MM.1S (cell line): ENCODE results near the gene MOGAT1.

Source experiments
- DNase-seq: peaks from one replicate; pipeline ENCODE4 v3.0.0-alpha.2; 2015
- H2AFZ ChIP-seq: fragments of 300-600 bp; sonication (generic); 2 replicates; pipeline ENCODE4 v1.6.0; 2016; ENCODE audit warnings: antibody characterized with exemption, low read length
- H3F3A ChIP-seq: fragments of 300-600 bp; sonication (generic); 2 replicates; pipeline ENCODE4 v1.6.1; 2016; ENCODE audit warnings: mild to moderate bottlenecking, antibody characterized with exemption, low read length, moderate library complexity, mixed read lengths; ENCODE audit not compliant: insufficient read depth
- H3K27ac ChIP-seq: fragments of 300-600 bp; sonication (generic); 2 replicates; pipeline ENCODE4 v1.5.1; 2016; ENCODE audit warnings: mild to moderate bottlenecking, low read length
- H3K27me3 ChIP-seq: fragments of 300-600 bp; sonication (generic); replicated peaks from 2 replicates; pipeline ENCODE4 v1.6.0; 2016; ENCODE audit warnings: low read length; ENCODE audit not compliant: insufficient read depth
- H3K36me3 ChIP-seq: fragments of 300-600 bp; sonication (generic); replicated peaks from 2 replicates; pipeline ENCODE4 v1.6.1; 2016; ENCODE audit warnings: mild to moderate bottlenecking, low read length, mixed read lengths; ENCODE audit not compliant: insufficient read depth
- H3K4me1 ChIP-seq: fragments of 300-600 bp; sonication (generic); 2 replicates; pipeline ENCODE4 v1.6.1; 2016; ENCODE audit warnings: low read length, mixed read lengths
- H3K4me2 ChIP-seq: fragments of 300-600 bp; sonication (generic); 2 replicates; pipeline ENCODE4 v1.6.0; 2016; ENCODE audit warnings: low read depth, low read length
- H3K4me3 ChIP-seq: fragments of 300-600 bp; sonication (generic); 2 replicates; pipeline ENCODE4 v1.5.1; 2016; ENCODE audit warnings: low read length, mixed read lengths
- H3K79me2 ChIP-seq: fragments of 300-600 bp; sonication (generic); 2 replicates; pipeline ENCODE4 v1.6.1; 2016; ENCODE audit warnings: mixed run types, low read length, mixed read lengths
- H3K9ac ChIP-seq: fragments of 300-600 bp; sonication (generic); 2 replicates; pipeline ENCODE4 v1.6.1; 2016; ENCODE audit warnings: low read length, mixed read lengths
- H3K9me2 ChIP-seq: fragments of 300-600 bp; sonication (generic); replicated peaks from 2 replicates; pipeline ENCODE4 v1.6.1; 2016; ENCODE audit warnings: mild to moderate bottlenecking, low read length, mixed read lengths; ENCODE audit not compliant: insufficient read depth
- H3K9me3 ChIP-seq: fragments of 300-600 bp; sonication (generic); replicated peaks from 2 replicates; pipeline ENCODE4 v1.6.1; 2016; ENCODE audit warnings: mild to moderate bottlenecking, low read length, mixed read lengths; ENCODE audit not compliant: insufficient read depth
- H4K20me1 ChIP-seq: fragments of 300-600 bp; sonication (generic); 2 replicates; pipeline ENCODE4 v1.6.1; 2016; ENCODE audit warnings: mild to moderate bottlenecking, low read length, moderate library complexity, mixed read lengths; ENCODE audit not compliant: insufficient read depth
- EZH2 ChIP-seq: fragments of 300-600 bp; sonication (generic); optimal IDR thresholded peaks from 2 replicates; pipeline ENCODE3; 2017; ENCODE audit warnings: low read depth, mild to moderate bottlenecking, antibody characterized with exemption, low read length, mixed read lengths
- EZH2phosphoT487 ChIP-seq: fragments of 300-600 bp; sonication (generic); IDR thresholded peaks from 2 replicates; pipeline ENCODE4 v1.6.1; 2018; ENCODE audit warnings: antibody characterized with exemption, low read length
- TF ChIP-seq, protein P1 (sequence below): fragments of 300-600 bp; sonication (generic); IDR thresholded peaks from 2 replicates; pipeline ENCODE4 v1.5.1; 2016; ENCODE audit warnings: antibody characterized with exemption, low read length, mixed read lengths

The MOGAT1 gene

DNA sequence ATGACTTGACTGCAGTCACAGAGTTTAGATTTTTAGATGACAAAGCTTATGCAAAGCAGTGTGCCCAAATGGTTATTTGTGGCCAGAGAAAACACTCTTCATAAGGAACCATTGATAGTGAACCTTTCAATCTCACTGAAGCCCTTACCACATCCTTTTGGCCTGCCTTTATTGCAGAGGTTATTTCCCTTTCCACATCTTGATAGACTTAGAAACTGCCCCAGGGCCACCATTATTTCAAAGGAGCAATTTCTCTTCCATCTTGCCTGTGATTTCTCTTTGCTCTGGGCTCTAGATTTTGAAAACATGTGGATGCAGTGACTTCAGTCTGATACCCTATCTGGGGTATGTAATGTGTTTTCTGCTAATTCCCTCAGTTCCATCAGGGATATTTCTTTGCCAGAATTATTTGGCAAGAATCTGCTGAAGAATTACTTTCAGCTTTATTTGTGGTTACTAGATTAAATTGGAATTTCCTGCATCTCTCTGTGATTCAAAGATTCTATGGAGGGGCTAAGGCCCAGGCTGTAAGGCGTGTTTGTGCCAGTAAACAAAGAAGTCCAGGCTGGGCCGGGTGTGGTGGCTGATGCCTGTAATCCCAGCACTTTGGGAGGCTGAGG lies 51.0 kb downstream of the MOGAT1 start:
- TF ChIP-seq, protein P1, sequence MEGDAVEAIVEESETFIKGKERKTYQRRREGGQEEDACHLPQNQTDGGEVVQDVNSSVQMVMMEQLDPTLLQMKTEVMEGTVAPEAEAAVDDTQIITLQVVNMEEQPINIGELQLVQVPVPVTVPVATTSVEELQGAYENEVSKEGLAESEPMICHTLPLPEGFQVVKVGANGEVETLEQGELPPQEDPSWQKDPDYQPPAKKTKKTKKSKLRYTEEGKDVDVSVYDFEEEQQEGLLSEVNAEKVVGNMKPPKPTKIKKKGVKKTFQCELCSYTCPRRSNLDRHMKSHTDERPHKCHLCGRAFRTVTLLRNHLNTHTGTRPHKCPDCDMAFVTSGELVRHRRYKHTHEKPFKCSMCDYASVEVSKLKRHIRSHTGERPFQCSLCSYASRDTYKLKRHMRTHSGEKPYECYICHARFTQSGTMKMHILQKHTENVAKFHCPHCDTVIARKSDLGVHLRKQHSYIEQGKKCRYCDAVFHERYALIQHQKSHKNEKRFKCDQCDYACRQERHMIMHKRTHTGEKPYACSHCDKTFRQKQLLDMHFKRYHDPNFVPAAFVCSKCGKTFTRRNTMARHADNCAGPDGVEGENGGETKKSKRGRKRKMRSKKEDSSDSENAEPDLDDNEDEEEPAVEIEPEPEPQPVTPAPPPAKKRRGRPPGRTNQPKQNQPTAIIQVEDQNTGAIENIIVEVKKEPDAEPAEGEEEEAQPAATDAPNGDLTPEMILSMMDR = no peak
- TF ChIP-seq EZH2 (no peak), EZH2phosphoT487 (no peak)
- H4K20me1 ChIP-seq = no peaks in the 10 kb centered on the region
- H3K36me3 ChIP-seq = no peaks in the 10 kb centered on the region
- no peak overlapping the region for H3K4me2 ChIP-seq
- H3K9ac ChIP-seq = no peak overlapping the region
- no peaks in the 10 kb centered on the region for H3K9me3 ChIP-seq
- no peak overlapping the region for H3K27ac ChIP-seq
- H3K9me2 ChIP-seq = no peaks in the 10 kb centered on the region
- no peaks in the 10 kb centered on the region for H3F3A ChIP-seq
- H3K27me3 ChIP-seq = no peaks in the 10 kb centered on the region
- no peak overlapping the region for H3K4me3 ChIP-seq
- peak; percentile 7 for DNase-seq
- H3K79me2 ChIP-seq = no peaks in the 10 kb centered on the region
- no peaks in the 10 kb centered on the region for H3K4me1 ChIP-seq
- H2AFZ ChIP-seq = no peak overlapping the region

DNA sequence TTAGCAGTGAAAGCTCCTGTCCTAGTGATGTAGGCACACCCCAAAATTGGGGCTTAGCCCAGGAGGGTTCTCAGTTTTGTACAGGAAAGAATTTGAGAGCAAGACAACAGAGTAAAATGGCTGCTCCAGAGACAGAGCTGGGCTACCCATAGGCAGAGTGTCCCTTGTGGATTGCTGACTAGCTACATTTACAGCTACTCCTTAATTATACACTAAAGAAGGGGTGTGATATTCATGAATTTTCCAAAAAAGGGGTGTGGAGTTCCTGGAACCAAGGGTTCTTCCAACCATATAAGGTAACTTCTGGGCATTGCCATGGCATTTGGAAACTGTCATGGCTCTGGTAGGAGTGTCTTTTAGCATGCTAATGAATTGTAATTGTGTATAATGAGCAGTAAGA lies 52.8 kb downstream of the MOGAT1 start:
- H3K36me3 ChIP-seq = no peaks in the 10 kb centered on the region
- no peaks in the 10 kb centered on the region for H3K4me1 ChIP-seq
- H3K27ac ChIP-seq = no peak overlapping the region
- no peaks in the 10 kb centered on the region for H3K9me3 ChIP-seq
- no peaks in the 10 kb centered on the region for H4K20me1 ChIP-seq
- no peaks in the 10 kb centered on the region for H3F3A ChIP-seq
- H2AFZ ChIP-seq = no peak overlapping the region
- no peak overlapping the region for H3K4me3 ChIP-seq
- H3K27me3 ChIP-seq = no peaks in the 10 kb centered on the region
- H3K79me2 ChIP-seq = no peaks in the 10 kb centered on the region
- H3K9me2 ChIP-seq = no peaks in the 10 kb centered on the region
- TF ChIP-seq EZH2 (no peak), EZH2phosphoT487 (no peak)
- TF ChIP-seq, protein P1 = no peak
- no peak for DNase-seq
- H3K4me2 ChIP-seq = no peak overlapping the region
- no peak overlapping the region for H3K9ac ChIP-seq

DNA sequence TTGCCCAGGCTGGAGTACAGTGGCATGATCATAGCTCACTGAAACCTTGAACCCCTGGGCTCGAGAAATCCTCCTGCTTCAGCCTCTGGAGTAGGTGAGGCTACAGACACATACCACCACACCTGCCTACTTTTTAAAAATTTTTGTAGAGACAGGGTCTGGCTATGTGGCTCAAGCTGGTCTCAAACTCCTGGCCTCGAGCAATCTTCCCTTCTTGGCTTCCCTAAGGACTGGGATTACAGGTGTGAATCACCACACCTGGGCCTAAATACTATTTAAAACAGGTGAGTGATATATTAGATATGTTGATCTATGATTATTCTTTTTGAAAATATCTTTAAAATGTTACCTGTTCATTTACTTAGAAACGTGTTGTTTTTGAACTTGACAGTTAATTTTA lies 57.2 kb downstream of the MOGAT1 start:
- TF ChIP-seq, protein P1 = no peak
- TF ChIP-seq EZH2 (no peak), EZH2phosphoT487 (no peak)

More for the DNA sequence above, 57.2 kb downstream of the MOGAT1 start:
- Histone ChIP-seq H3K27ac (no peak overlapping the region), H3K9me3 (no peaks in the 10 kb centered on the region), H3K4me1 (peaks cover 10% of the 10 kb centered on the region; the same call in 1 of the 2 replicates), H3F3A (no peaks in the 10 kb centered on the region), H3K27me3 (no peaks in the 10 kb centered on the region), H3K4me2 (no peak overlapping the region), H3K4me3 (no peak overlapping the region), H4K20me1 (no peaks in the 10 kb centered on the region), H3K36me3 (no peaks in the 10 kb centered on the region), H3K9ac (no peak overlapping the region), H2AFZ (no peak overlapping the region), H3K9me2 (no peaks in the 10 kb centered on the region), H3K79me2 (no peaks in the 10 kb centered on the region)
- DNase-seq = no peak
